Naive B cell (primary cell): ENCODE measurements around the gene NTN1. TPM values are rescaled to one million over a fixed set of nuclear protein-coding genes. Genes with fewer than 3 reads are reported as not detected.
"Not testable (repeated sequence)": the region's sequence is repeated elsewhere in the genome, so short reads cannot be mapped to it uniquely, and the experiment has no call there.

ENCODE experiments used
- ATAC-seq, 2 donors: fragments of 150-1000 bp; cut with Tn5 transposase; 2 replicates each; pipeline ENCODE4 v1.10.0; 2021; ENCODE audit warnings: low read depth in 2 of 2, mild to moderate bottlenecking in 2 of 2, moderate library complexity in 2 of 2
- DNase-seq: peaks from one replicate; pipeline ENCODE4 v3.0.0; 2022
- H3K27ac Mint-ChIP-seq, 6 donors: one replicate each; pipeline ENCODE4 v1.8.0; 2020 to 2022; ENCODE audit warnings: mild to moderate bottlenecking in 6 of 6, mixed read lengths in 6 of 6, moderate library complexity in 5 of 6, inconsistent platforms in 2 of 6
- H3K27me3 Mint-ChIP-seq, 3 donors: one replicate each; pipeline ENCODE4 v1.8.0; 2021 to 2022; ENCODE audit warnings: mixed read lengths in 3 of 3, mild to moderate bottlenecking in 1 of 3
- H3K36me3 Mint-ChIP-seq, 2 donors: one replicate each; pipeline ENCODE4 v1.8.0; 2020 to 2022; ENCODE audit warnings: mixed read lengths in 2 of 2, inconsistent platforms in 1 of 2, mild to moderate bottlenecking in 1 of 2
- H3K4me1 Mint-ChIP-seq, 3 donors: one replicate each; pipeline ENCODE4 v1.8.0; 2020 to 2022; ENCODE audit warnings: mixed read lengths in 3 of 3, inconsistent platforms in 1 of 3, mild to moderate bottlenecking in 1 of 3, moderate library complexity in 1 of 3
- H3K4me3 Mint-ChIP-seq, 8 donors: one replicate each; pipeline ENCODE4 v1.8.0; 2020 to 2022; ENCODE audit warnings: mild to moderate bottlenecking in 8 of 8, mixed read lengths in 8 of 8, moderate library complexity in 8 of 8, inconsistent platforms in 2 of 8
- H3K9me3 Mint-ChIP-seq, 7 donors: one replicate each; pipeline ENCODE4 v1.8.0; 2020 to 2022; ENCODE audit warnings: mixed read lengths in 7 of 7, mild to moderate bottlenecking in 5 of 7, inconsistent platforms in 2 of 7, moderate library complexity in 1 of 7
- polyA plus RNA-seq, 6 donors: library from polyadenylated mRNA; unstranded; fragments of 300-500 nt; fragmentation: Illumina TruSeq; gene quantifications; one replicate each; pipeline ENCODE4 v1.2.3, GENCODE V29; 2021; ENCODE audit warnings: low read depth in 6 of 6

Gene NTN1
- polyA plus RNA-seq, 6 donors from 2014 or later = 0.04 to 0.09 (median 0.06) TPM; not detected in 1

- Mint-ChIP-seq H3K9me3 (no peaks in the 10 kb centered on the region), H3K36me3 (no peaks in the 10 kb centered on the region), H3K4me3 (no peak overlapping the region), H3K27ac (no peak overlapping the region), H3K4me1 (no peaks in the 10 kb centered on the region), H3K27me3 (peaks cover 0 to 15% (median 7%) of the 10 kb centered on the region in 3 donors)
- ATAC-seq = no peak
- DNase-seq = no peak
Measured at GRCh38 chr17:9087921-9088320, 66.6 kb downstream of the NTN1 start.

- no peaks in the 10 kb centered on the region for H3K9me3 Mint-ChIP-seq
- no peak for DNase-seq
Measured at GRCh38 chr17:9090641-9091096, 69.4 kb downstream of the NTN1 start.

GRCh38 chr17:9094193-9094592 lies 72.9 kb downstream of the NTN1 start:
- Mint-ChIP-seq H3K36me3 (no peaks in the 10 kb centered on the region), H3K4me1 (no peaks in the 10 kb centered on the region), H3K27ac (no peak overlapping the region), H3K9me3 (peaks cover 0 to 2% (median 0%) of the 10 kb centered on the region in 7 donors), H3K4me3 (no peak overlapping the region), H3K27me3 (peaks cover 4 to 26% (median 21%) of the 10 kb centered on the region in 3 donors)
- DNase-seq = no peak
- ATAC-seq = no peak

More at GRCh38 chr17:9090641-9091096, 69.4 kb downstream of the NTN1 start:
- no peaks in the 10 kb centered on the region for H3K4me1 Mint-ChIP-seq
- no peak overlapping the region for H3K4me3 Mint-ChIP-seq
- H3K36me3 Mint-ChIP-seq = no peaks in the 10 kb centered on the region
- ATAC-seq = no peak
- H3K27ac Mint-ChIP-seq = no peak overlapping the region
- peaks cover 0 to 15% (median 7%) of the 10 kb centered on the region in 3 donors for H3K27me3 Mint-ChIP-seq

GRCh38 chr17:9095390-9095789 lies 74.1 kb downstream of the NTN1 start:
- peak overlapping the region in 1 of 6 donors; percentile 71 for H3K27ac Mint-ChIP-seq
- peaks cover 0 to 2% (median 0%) of the 10 kb centered on the region in 7 donors for H3K9me3 Mint-ChIP-seq
- DNase-seq = no peak
- no peak overlapping the region for H3K4me3 Mint-ChIP-seq
- H3K27me3 Mint-ChIP-seq = peaks cover 8 to 23% (median 14%) of the 10 kb centered on the region in 3 donors
- no peaks in the 10 kb centered on the region for H3K4me1 Mint-ChIP-seq
- ATAC-seq = no peak
- no peaks in the 10 kb centered on the region for H3K36me3 Mint-ChIP-seq

GRCh38 chr17:9098242-9098825 lies 77.0 kb downstream of the NTN1 start:
- H3K36me3 Mint-ChIP-seq = peaks cover 0 to 6% of the 10 kb centered on the region in 2 donors
- no peak for ATAC-seq
- H3K27me3 Mint-ChIP-seq = peaks cover 8 to 28% (median 14%) of the 10 kb centered on the region in 3 donors
- no peak overlapping the region for H3K27ac Mint-ChIP-seq
- peaks cover 0 to 8% (median 6%) of the 10 kb centered on the region in 7 donors for H3K9me3 Mint-ChIP-seq
- no peak for DNase-seq
- H3K4me1 Mint-ChIP-seq = peaks cover 0 to 6% (median 0%) of the 10 kb centered on the region in 3 donors
- H3K4me3 Mint-ChIP-seq = no peak overlapping the region

- Mint-ChIP-seq H3K4me1 (peaks cover 0 to 6% (median 3%) of the 10 kb centered on the region in 3 donors), H3K4me3 (no peak overlapping the region), H3K27ac (no peak overlapping the region), H3K27me3 (peaks cover 8 to 28% (median 14%) of the 10 kb centered on the region in 3 donors), H3K36me3 (peaks cover 0 to 6% of the 10 kb centered on the region in 2 donors), H3K9me3 (peaks cover 0 to 10% (median 6%) of the 10 kb centered on the region in 7 donors)
- DNase-seq (no peak), ATAC-seq (no peak)
Measured at GRCh38 chr17:9101356-9101755, 80.0 kb downstream of the NTN1 start.

GRCh38 chr17:9103193-9103592 lies 81.9 kb downstream of the NTN1 start:
- H3K27ac Mint-ChIP-seq, DNase-seq, H3K4me1 Mint-ChIP-seq, ATAC-seq, H3K4me3 Mint-ChIP-seq, H3K36me3 Mint-ChIP-seq, H3K9me3 Mint-ChIP-seq: not testable (repeated sequence)
- peaks cover 5 to 14% (median 6%) of the 10 kb centered on the region in 3 donors for H3K27me3 Mint-ChIP-seq

- Mint-ChIP-seq H3K4me1 (peaks cover 0 to 6% (median 3%) of the 10 kb centered on the region in 3 donors), H3K36me3 (peaks cover 0 to 6% of the 10 kb centered on the region in 2 donors), H3K9me3 (peaks cover 0 to 10% (median 6%) of the 10 kb centered on the region in 7 donors), H3K27me3 (peaks cover 0 to 8% (median 4%) of the 10 kb centered on the region in 3 donors), H3K27ac (no peak overlapping the region), H3K4me3 (no peak overlapping the region)
- ATAC-seq (no peak), DNase-seq (no peak)
Measured at GRCh38 chr17:9104370-9105041, 83.2 kb downstream of the NTN1 start.

GRCh38 chr17:9105068-9105868 lies 84.0 kb downstream of the NTN1 start:
- Mint-ChIP-seq H3K4me1 (peaks cover 0 to 6% (median 3%) of the 10 kb centered on the region in 3 donors), H3K27me3 (peaks cover 0 to 7% (median 3%) of the 10 kb centered on the region in 3 donors), H3K27ac (no peak overlapping the region), H3K9me3 (peaks cover 0 to 10% (median 6%) of the 10 kb centered on the region in 7 donors), H3K4me3 (no peak overlapping the region), H3K36me3 (peaks cover 0 to 6% of the 10 kb centered on the region in 2 donors)
- no peak for DNase-seq
- ATAC-seq = no peak

- not testable (repeated sequence) for DNase-seq, H3K27me3 Mint-ChIP-seq, H3K4me1 Mint-ChIP-seq, H3K36me3 Mint-ChIP-seq, H3K9me3 Mint-ChIP-seq, ATAC-seq
- Mint-ChIP-seq H3K4me3 (peak overlapping the region in 1 of 8 donors; percentile 79), H3K27ac (peak overlapping the region in 1 of 6 donors; percentile 52)
Measured at GRCh38 chr17:9106278-9106677, 85.0 kb downstream of the NTN1 start.

- Mint-ChIP-seq H3K9me3 (peaks cover 0 to 3% (median 2%) of the 10 kb centered on the region in 7 donors), H3K4me3 (no peak overlapping the region), H3K4me1 (peaks cover 0 to 3% (median 0%) of the 10 kb centered on the region in 3 donors), H3K36me3 (no peaks in the 10 kb centered on the region), H3K27me3 (peaks cover 0 to 3% (median 0%) of the 10 kb centered on the region in 3 donors), H3K27ac (no peak overlapping the region)
- ATAC-seq = no peak
- DNase-seq = no peak
Measured at GRCh38 chr17:9107527-9107926, 86.2 kb downstream of the NTN1 start.

- Mint-ChIP-seq H3K4me3 (no peak overlapping the region), H3K9me3 (peaks cover 0 to 3% (median 0%) of the 10 kb centered on the region in 7 donors), H3K36me3 (no peaks in the 10 kb centered on the region), H3K27me3 (peaks cover 0 to 3% (median 0%) of the 10 kb centered on the region in 3 donors), H3K27ac (peak overlapping the region in 2 of 6 donors; percentile 27 to 89), H3K4me1 (peaks cover 0 to 3% (median 0%) of the 10 kb centered on the region in 3 donors)
- no peak for ATAC-seq
- no peak for DNase-seq
Measured at GRCh38 chr17:9108146-9108545, 86.8 kb downstream of the NTN1 start.

- H3K9me3 Mint-ChIP-seq = no peaks in the 10 kb centered on the region
- no peak overlapping the region for H3K4me3 Mint-ChIP-seq
- H3K36me3 Mint-ChIP-seq = no peaks in the 10 kb centered on the region
- peaks cover 0 to 3% (median 0%) of the 10 kb centered on the region in 3 donors for H3K4me1 Mint-ChIP-seq
- ATAC-seq = no peak
- no peak overlapping the region for H3K27ac Mint-ChIP-seq
- no peak for DNase-seq
- H3K27me3 Mint-ChIP-seq = peaks cover 0 to 10% (median 0%) of the 10 kb centered on the region in 3 donors
Measured at GRCh38 chr17:9109933-9110332, 88.6 kb downstream of the NTN1 start.
